RWPE1 (cell line): ENCODE data around the gene KANSL3.

Experiments used
- CTCF ChIA-PET: fragments of 350-600 bp; sonication (Branson Sonifier 250); formaldehyde crosslinking; extraction: SDS; loops from one replicate; lab custom pipeline; 2021; lab: Yijun Ruan, JAX
- POLR2A ChIA-PET: fragments of 400-600 bp; formaldehyde crosslinking; extraction: SDS; loops from one replicate; lab custom pipeline; 2020; ENCODE audit warnings: antibody characterized with exemption; ENCODE audit not compliant: low non-redundant PET; lab: Yijun Ruan, JAX
- DNase-seq: peaks from one replicate; pipeline ENCODE4 v3.0.0; 2012; ENCODE audit warnings: low spot score
- H3K27ac ChIP-seq: fragments of 450-650 bp; 2 replicates; pipeline ENCODE4 v1.5.1; 2017
- CTCF ChIP-seq: fragments of 450-650 bp; conservative IDR thresholded peaks from 2 replicates; pipeline ENCODE4 v1.5.1; 2017; ENCODE audit warnings: low read depth, mild to moderate bottlenecking

The KANSL3 gene

GRCh38 chr2:96591054-96591453 is 47.1 kb downstream of the KANSL3 start:
- ChIA-PET CTCF (interaction anchor here (0.6 kb wide), 1 partner anchor 34 kb away, joined by 3 read pairs; no protein-coding TSS in a partner anchor), POLR2A (no interaction called here)
- no peak overlapping the region for H3K27ac ChIP-seq
- DNase-seq = no peak
- no peak for TF ChIP-seq CTCF

GRCh38 chr2:96587843-96588242 is 50.3 kb downstream of the KANSL3 start:
- no peak for TF ChIP-seq CTCF
- CTCF ChIA-PET = no interaction called here
- POLR2A ChIA-PET = no interaction called here
- no peak for DNase-seq
- H3K27ac ChIP-seq = no peak overlapping the region

- POLR2A ChIA-PET = no interaction called here
- no peak for TF ChIP-seq CTCF
- no peak for DNase-seq
- CTCF ChIA-PET = interaction anchor here (0.5 kb wide), 1 partner anchor 540 kb away, joined by 3 read pairs; no protein-coding TSS in a partner anchor
- H3K27ac ChIP-seq = no peak overlapping the region
Measured at GRCh38 chr2:96584017-96584416, 54.1 kb downstream of the KANSL3 start.

GRCh38 chr2:96580771-96581170 is 57.3 kb downstream of the KANSL3 start:
- CTCF ChIA-PET = no interaction called here
- TF ChIP-seq CTCF = no peak

GRCh38 chr2:96579422-96579821 is 58.7 kb downstream of the KANSL3 start:
- no peak overlapping the region for H3K27ac ChIP-seq
- POLR2A ChIA-PET = no interaction called here
- TF ChIP-seq CTCF = no peak
- CTCF ChIA-PET = no interaction called here
- no peak for DNase-seq

More at GRCh38 chr2:96580771-96581170, 57.3 kb downstream of the KANSL3 start:
- no peak overlapping the region for H3K27ac ChIP-seq
- peak; percentile 43 for DNase-seq
- POLR2A ChIA-PET = no interaction called here

- no peak for DNase-seq
- H3K27ac ChIP-seq = no peak overlapping the region
- POLR2A ChIA-PET = no interaction called here
- CTCF ChIA-PET = no interaction called here
- no peak for TF ChIP-seq CTCF
Measured at GRCh38 chr2:96578731-96579130, 59.4 kb downstream of the KANSL3 start.

- no peak overlapping the region for H3K27ac ChIP-seq
- ChIA-PET CTCF (interaction anchor here (0.7 kb wide), 1 partner anchor 182 kb away, joined by 4 read pairs; no protein-coding TSS in a partner anchor), POLR2A (interaction anchor here (0.7 kb wide), 1 partner anchor 131 kb away, joined by 4 read pairs; no protein-coding TSS in a partner anchor)
- no peak for DNase-seq
- no peak for TF ChIP-seq CTCF
Measured at GRCh38 chr2:96577501-96577900, 60.6 kb downstream of the KANSL3 start.
